ENCODE results near the gene SH2D4B.

The SH2D4B gene

GRCh38 chr10:80545258-80545881, 7.7 kb downstream of the SH2D4B start:
- no peak for TF ChIP-seq CTCF (conservative IDR thresholded peaks at IDR 0.05; ENCODE audit: low read depth)
- ChIA-PET CTCF (no interaction called here), POLR2A (ENCODE audit: low non-redundant PET) (no interaction called here)
- no peak overlapping the region for H3K27ac ChIP-seq
- DNase-seq (ENCODE audit: low spot score) = no peak

GRCh38 chr10:80552151-80552646, 14.5 kb downstream of the SH2D4B start:
- no peak overlapping the region for H3K27ac ChIP-seq
- CTCF ChIA-PET = interaction anchor here (0.7 to 0.9 kb wide), 3 partner anchors 9 to 86 kb away, joined by 3 to 4 read pairs (median 4); no protein-coding TSS in a partner anchor
- TF ChIP-seq CTCF (conservative IDR thresholded peaks at IDR 0.05; ENCODE audit: low read depth) = no peak
- DNase-seq (ENCODE audit: low spot score) = no peak
- POLR2A ChIA-PET (ENCODE audit: low non-redundant PET) = no interaction called here

- DNase-seq (ENCODE audit: low spot score) = no peak
- no peak for TF ChIP-seq CTCF (conservative IDR thresholded peaks at IDR 0.05; ENCODE audit: low read depth)
- H3K27ac ChIP-seq = no peak overlapping the region
- ChIA-PET CTCF (interaction anchor here (0.5 to 0.7 kb wide), 2 partner anchors 1179 to 1788 kb away, joined by 5 to 7 read pairs; no protein-coding TSS in a partner anchor), POLR2A (ENCODE audit: low non-redundant PET) (no interaction called here)
Observed at GRCh38 chr10:80553436-80553835, 15.7 kb downstream of the SH2D4B start.

GRCh38 chr10:80554050-80554449, 16.3 kb downstream of the SH2D4B start:
- CTCF ChIA-PET = interaction anchor here (0.5 kb wide), 1 partner anchor 1787 kb away, joined by 7 read pairs; no protein-coding TSS in a partner anchor
- POLR2A ChIA-PET (ENCODE audit: low non-redundant PET) = no interaction called here
- no peak overlapping the region for H3K27ac ChIP-seq
- TF ChIP-seq CTCF (conservative IDR thresholded peaks at IDR 0.05; ENCODE audit: low read depth) = no peak
- no peak for DNase-seq (ENCODE audit: low spot score)

- DNase-seq (ENCODE audit: low spot score) = no peak
- ChIA-PET CTCF (interaction anchor here (0.7 kb wide), 1 partner anchor 43 kb away, joined by 8 read pairs; no protein-coding TSS in a partner anchor), POLR2A (ENCODE audit: low non-redundant PET) (no interaction called here)
Observed at GRCh38 chr10:80555415-80555814, 17.7 kb downstream of the SH2D4B start.

GRCh38 chr10:80561950-80562349, 24.2 kb downstream of the SH2D4B start:
- CTCF ChIA-PET = interaction anchor here (1.5 kb wide), 1 partner anchor 10 kb away, joined by 4 read pairs; no protein-coding TSS in a partner anchor
- DNase-seq (ENCODE audit: low spot score) = no peak
- TF ChIP-seq CTCF (conservative IDR thresholded peaks at IDR 0.05; ENCODE audit: low read depth) = no peak
- H3K27ac ChIP-seq = no peak overlapping the region
- POLR2A ChIA-PET (ENCODE audit: low non-redundant PET) = no interaction called here

More at GRCh38 chr10:80555415-80555814, 17.7 kb downstream of the SH2D4B start:
- H3K27ac ChIP-seq = no peak overlapping the region
- no peak for TF ChIP-seq CTCF (conservative IDR thresholded peaks at IDR 0.05; ENCODE audit: low read depth)
